ENCODE data around the gene PDGFA.
A peak's percentile ranks its signal among the peaks of the same experiment; 100 is the strongest.

Gene PDGFA

DNA sequence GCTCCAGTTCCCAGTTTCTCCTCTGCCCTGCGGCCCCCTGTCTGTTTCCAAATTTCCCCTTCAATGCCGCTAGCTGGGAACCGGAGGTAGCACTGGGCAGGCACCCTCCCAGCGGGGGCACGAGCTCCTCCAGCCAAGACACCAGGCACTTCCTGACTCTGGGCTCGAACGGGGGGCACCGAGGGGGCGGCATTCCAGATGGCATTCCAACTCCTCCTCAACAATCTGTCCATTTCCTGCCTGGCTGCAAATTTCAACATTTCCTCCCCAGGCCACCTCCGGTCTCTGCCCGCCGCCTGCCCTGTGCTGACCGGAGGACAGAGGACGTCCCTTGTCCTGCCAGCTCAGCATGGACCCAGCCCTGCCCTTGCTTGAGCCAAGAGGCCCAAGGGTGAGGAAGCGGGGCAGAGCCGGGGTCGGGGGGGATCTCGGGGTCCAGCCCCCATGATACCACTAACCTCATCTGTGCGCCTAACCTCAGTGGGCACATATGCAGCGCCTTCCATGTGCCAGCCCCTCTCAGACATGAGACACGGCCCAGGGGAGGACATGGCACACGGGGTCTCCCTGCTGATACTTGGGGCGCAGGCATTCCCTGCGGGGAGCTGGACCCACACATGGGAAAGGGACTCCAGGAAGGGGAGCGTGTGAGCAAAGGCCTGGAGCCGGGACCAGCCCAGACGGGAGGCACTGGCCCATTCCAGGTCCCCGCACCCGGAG, 58.0 kb downstream of the PDGFA start:
- no peak for DNase-seq (ENCODE audit: low read depth)
- TF ChIP-seq, protein P1, sequence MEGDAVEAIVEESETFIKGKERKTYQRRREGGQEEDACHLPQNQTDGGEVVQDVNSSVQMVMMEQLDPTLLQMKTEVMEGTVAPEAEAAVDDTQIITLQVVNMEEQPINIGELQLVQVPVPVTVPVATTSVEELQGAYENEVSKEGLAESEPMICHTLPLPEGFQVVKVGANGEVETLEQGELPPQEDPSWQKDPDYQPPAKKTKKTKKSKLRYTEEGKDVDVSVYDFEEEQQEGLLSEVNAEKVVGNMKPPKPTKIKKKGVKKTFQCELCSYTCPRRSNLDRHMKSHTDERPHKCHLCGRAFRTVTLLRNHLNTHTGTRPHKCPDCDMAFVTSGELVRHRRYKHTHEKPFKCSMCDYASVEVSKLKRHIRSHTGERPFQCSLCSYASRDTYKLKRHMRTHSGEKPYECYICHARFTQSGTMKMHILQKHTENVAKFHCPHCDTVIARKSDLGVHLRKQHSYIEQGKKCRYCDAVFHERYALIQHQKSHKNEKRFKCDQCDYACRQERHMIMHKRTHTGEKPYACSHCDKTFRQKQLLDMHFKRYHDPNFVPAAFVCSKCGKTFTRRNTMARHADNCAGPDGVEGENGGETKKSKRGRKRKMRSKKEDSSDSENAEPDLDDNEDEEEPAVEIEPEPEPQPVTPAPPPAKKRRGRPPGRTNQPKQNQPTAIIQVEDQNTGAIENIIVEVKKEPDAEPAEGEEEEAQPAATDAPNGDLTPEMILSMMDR (IDR thresholded peaks at IDR 0.05; ENCODE audit: insufficient read depth, low read depth, low read length, missing control alignments), result no peak
- H3K4me3 ChIP-seq (ENCODE audit: low read length), result no peak overlapping the region

DNA sequence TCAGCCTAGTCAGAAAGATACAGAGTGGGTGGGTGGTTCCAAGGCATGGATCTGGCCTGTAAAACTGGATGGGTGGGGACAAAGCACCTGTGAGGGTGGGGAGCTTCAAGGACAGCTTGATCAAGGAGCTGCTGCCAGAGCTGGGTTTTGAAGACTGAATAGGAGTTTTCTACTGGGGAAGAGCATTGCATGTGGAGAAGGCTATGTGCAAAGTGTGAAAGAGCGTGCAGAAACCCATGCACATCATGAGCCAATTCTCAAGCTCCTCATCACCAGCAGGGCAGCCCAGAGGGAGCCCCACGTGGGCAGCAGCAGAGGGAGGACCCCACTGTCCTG, 58.6 kb downstream of the PDGFA start:
- TF ChIP-seq, protein P1 (IDR thresholded peaks at IDR 0.05; ENCODE audit: insufficient read depth, low read depth, low read length, missing control alignments), result no peak
- no peak overlapping the region for H3K4me3 ChIP-seq (ENCODE audit: low read length)
- DNase-seq (ENCODE audit: low read depth), result no peak

DNA sequence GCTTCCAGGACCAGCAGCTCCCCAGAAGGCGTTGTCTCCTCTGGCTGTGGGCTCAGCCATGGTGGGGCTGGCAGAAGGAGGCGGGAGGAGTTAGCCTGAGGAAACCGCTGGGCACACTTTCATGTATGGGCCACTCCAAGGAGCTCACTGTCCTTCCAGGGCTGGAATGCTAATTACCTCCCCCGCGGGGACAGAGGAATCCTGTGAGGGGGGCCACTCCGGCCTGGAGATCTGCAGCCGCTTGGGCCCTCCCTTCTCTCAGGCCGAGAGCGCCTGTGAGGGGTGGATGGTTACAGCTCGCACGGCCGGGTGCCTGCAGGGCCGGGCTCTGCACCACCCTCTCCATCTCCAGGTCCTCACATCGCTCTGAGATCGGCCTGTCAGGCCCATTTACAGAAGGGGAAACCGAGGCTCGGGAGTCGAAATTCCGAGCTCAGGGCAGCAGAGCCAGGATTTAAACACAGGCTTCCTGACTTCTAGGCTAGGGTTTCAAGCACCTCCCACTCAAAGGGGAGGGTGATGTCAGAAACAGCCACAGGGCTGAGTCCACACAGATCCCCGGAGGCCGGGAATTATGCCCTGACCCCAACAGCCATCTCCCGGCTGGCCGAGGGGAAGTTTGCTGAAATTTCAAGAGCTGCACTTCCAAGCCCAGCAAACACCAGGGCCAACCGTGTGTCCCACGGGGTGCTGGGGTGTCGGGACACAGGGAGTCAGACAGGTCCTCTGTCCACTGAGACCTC, 59.1 kb downstream of the PDGFA start:
- TF ChIP-seq, protein P1 (IDR thresholded peaks at IDR 0.05; ENCODE audit: insufficient read depth, low read depth, low read length, missing control alignments), result no peak
- H3K4me3 ChIP-seq (ENCODE audit: low read length), result no peak overlapping the region
- no peak for DNase-seq (ENCODE audit: low read depth)

DNA sequence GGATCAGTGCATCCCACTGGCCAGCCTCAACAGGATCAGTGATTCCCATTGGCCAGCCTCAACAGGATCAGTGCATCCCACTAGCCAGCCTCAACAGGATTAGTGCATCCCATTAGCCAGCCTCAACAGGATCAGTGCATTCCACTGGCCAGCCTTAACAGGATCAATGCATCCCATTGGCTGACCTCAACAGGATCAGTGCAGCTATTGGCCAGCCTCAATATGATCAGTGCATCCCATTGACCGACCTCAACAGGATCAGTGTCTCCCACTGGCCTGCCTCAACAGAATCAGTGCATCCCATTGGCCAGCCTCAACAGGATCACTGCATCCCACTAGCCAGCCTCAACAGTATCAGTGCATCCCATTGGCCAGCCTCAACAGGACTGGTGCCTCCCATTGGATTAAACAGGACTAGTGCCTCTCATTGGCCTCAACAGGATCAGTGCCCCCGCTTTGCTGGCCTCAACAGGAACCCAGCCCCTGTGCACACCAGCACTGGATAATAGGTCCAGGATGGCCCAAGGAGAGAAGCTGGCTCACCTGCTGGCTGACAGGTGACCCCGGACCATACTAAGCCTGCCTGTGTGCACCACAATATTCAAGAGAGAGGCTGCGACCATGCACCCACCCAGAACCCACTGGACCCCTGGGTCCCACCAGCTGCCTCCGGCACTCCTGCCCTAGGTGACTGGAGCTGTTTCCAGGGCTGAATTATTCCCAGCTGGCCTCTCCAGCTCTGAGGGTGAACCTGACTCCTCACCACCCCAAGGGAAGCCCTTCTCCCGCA, 59.9 kb downstream of the PDGFA start:
- H3K4me3 ChIP-seq (ENCODE audit: low read length), result no peak overlapping the region
- TF ChIP-seq, protein P1 (IDR thresholded peaks at IDR 0.05; ENCODE audit: insufficient read depth, low read depth, low read length, missing control alignments), result no peak
- DNase-seq (ENCODE audit: low read depth), result no peak

DNA sequence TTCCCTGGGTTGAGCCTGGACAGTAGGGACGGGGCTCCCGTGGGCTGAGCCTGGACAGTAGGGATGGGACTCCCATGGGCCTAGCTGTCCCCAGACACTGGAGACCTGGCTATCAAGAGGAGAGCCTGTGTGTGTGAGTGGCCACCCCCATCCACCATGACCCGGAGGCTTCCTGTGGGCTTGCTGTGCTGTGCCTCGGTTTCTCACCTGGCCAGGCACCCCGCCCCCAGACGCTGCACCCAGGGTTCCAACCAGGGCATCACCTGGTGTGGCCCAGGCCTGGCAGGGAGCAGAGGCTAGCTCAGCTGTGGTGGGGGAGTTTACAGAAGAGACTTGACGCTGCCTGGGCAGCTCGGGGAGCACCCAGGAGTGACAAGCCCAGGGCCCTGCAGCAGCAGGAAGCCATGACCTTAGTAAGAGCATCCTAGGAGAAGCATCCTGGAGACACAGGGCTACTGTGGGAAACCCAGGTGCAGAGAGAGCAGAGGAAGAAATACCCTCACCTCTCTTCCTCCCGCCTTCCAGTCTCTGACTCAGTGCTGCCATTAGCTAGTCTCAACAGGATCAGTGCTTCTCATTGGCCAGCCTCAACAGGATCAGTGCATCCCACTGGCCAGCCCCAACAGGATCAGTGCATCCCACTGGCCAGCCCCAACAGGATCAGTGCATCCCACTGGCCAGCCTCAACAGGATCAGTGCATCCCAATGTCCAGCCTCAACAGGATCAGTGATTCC, 61.0 kb downstream of the PDGFA start:
- TF ChIP-seq, protein P1 (IDR thresholded peaks at IDR 0.05; ENCODE audit: insufficient read depth, low read depth, low read length, missing control alignments), result no peak
- DNase-seq (ENCODE audit: low read depth), result peak; percentile 57
- no peak overlapping the region for H3K4me3 ChIP-seq (ENCODE audit: low read length)

DNA sequence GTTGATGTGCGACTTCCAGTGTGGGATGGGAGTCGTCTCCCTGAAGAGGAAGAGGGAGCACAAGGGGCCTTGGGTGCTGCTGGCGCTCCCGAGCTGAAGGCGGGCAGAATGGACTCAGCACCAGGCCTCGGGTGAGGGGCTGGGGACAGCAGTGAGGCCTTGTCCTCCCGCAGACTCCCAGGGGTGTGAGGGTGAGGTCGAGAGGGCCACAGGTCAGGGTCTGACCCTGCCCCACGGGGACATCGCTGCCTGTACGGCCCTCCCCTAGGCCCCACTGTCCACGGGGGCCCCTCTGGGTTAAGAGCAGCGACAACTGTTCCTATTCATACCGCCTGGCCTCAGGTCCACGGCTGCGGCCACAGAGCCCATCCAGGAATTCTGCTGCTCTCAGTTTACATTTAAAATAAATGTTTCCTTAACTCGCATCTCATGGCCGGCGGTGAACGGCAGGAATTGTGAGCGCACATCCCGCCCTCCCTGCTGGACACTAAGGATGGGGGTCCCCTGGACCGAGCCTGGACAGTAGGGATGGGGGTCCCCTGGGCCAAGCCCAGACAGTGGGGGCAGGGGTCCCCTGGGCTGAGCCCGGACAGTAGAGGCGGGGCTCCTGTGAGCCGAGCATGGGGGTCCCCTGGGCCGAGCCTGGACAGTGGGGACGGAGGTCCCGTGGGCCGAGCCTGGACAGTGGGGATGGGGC, 61.7 kb downstream of the PDGFA start:
- no peak overlapping the region for H3K4me3 ChIP-seq (ENCODE audit: low read length)
- DNase-seq (ENCODE audit: low read depth), result no peak
- TF ChIP-seq, protein P1 (IDR thresholded peaks at IDR 0.05; ENCODE audit: insufficient read depth, low read depth, low read length, missing control alignments), result no peak
